ENCODE measurements around the gene OR2T6.
"Not testable (repeated sequence)": the region's sequence is repeated elsewhere in the genome, so short reads cannot be mapped to it uniquely, and the experiment has no call there.

Gene OR2T6

DNA sequence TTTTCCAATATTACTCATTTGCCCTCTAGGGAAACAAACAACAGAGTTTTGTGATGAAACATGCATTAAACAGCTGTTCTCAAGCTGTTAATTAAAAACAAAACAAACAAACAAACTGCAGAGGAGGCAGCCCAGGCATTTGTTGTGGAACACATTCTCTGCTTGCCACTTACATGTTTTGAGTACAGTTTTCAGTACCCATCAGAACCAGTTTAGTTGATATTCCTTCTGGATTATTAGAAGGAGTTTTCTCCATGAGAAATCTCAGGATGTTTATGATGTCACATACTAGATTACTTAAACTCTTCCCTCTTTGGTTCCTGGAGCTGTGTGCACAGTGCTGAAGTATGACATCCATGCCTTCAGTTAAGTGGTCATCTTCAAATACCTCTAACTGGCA lies at the start of gene OR2T6:
Gene OR2T6 (plus strand): TSS at position 301 of the 400 bp plus-strand sequence. CDS start 11,863 bp downstream, outside the sequence.
- DNase-seq = no peak

DNA sequence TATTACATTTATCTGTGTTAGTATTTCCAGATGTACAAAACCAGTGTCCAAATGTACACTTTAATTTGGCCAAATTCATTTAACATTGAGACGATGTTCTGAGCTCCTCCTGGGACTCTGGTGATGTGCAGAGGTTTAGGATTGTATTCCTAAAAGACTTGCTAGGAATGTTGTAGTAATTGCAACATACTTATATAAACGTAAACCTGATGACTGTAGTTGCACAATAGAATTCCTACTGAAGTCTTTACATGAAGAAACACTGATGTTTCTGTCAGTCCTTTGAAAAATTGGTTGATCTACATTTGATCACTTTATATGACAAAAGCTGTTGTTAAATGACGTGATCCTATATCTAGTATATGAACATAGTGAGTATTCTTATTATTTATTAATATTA lies 32.1 kb upstream of the OR2T6 start:
- DNase-seq = no peak

DNA sequence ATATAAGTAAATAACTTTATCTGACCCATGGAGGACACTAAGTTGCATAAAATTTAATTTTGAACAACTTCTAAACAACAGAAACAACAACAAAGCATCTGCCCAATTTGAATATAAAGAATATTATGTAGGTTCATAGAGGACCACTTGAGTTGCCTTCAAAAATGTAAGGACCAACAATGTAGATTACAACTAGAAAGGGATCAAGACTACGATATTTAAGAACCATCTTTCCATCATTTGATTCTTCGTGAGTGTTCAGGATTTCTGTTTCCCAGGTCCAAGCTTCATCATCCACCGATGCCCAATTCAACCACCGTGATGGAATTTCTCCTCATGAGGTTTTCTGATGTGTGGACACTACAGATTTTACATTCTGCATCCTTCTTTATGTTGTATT lies 27.1 kb upstream of the OR2T6 start, which contains the start of gene OR14C36:
Gene OR14C36 (plus strand): TSS at position 301 of the 400 bp plus-strand sequence. CDS start 0 bp downstream, at position 301.
- no peak for DNase-seq

DNA sequence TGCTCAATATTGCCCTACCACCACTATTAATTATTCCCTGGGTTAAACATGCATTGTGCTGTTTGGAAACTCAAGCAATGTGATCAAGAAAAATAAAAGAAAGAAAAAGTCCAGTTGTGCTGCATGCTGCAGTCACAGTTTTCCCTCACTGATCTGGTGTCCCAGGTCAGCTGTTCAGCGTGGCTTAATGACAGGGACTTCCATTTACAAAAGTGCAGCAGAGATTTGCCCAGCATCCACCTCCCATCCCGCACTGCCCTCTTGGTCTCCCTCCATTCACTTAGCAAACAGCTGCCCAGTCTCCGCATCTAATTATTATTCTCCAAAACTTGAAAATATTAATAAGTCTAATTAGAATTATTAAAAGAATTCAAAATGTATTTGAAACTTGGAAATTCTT lies 16.1 kb upstream of the OR2T6 start:
- DNase-seq = no peak

DNA sequence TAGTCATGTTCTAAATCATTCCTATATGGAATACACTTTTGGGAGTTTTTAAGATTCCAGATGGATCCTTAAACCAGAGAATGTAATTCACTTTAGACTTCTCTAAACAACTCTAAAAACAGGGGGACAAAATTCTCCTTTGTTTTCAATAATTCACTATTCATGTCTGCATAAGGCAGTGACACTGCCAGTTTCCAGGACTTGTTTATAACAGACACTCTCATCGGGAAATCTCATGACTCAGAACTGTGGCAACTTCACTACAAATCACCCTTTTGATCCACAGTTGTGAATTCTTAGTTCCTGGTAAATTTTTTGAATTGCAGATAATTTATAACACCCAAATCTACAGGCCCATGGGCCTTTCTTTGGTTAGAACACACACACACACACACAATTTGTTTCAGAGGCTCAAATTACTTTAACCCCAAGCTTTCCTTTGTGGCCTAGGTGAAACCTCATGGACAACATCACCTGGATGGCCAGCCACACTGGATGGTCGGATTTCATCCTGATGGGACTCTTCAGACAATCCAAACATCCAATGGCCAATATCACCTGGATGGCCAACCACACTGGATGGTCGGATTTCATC lies 14.3 kb upstream of the OR2T6 start, which contains the start of gene OR2T4:
Gene OR2T4 (plus strand): TSS at position 545 of the 595 bp plus-strand sequence. CDS start 0 bp downstream, at position 545.
- DNase-seq = no peak

DNA sequence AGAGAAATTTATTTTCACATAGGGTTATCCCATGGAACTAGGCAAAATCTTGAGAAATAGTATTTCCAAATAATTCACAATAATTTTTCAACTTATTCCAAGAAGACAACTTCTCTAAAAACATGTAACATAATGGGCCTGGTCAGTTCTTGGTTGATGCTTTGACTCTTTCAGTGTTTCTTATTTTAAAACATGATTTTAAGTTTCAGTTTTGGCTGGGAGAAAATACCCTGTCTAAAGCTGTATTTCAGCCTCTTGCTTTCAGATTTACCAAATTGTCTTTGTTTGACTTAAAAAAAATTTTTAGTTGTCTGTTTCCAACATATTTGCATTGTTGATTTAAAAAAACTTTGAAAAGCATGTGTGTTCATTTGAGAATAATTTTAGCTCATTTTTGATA lies 8.9 kb upstream of the OR2T6 start:
- no peak for DNase-seq

DNA sequence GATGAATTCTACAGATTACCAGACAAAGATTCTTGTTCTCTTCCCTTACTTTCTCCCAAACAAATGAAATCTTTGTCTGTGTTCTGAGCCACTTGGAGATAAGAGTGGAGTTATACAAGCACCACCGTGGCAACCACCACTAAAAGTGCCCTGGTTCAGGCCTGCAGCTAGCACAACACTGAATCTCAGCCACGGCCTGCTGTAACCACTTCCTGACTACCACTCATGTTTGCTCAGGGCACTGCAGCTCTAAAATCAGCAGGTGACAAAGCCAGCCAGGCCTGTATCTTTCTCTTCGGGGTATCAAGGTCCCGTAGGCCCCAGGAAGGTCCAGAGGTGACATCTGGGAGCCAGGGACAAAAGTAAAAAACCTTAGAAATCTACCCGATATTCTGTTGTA lies 3.2 kb upstream of the OR2T6 start:
- no peak for DNase-seq

DNA sequence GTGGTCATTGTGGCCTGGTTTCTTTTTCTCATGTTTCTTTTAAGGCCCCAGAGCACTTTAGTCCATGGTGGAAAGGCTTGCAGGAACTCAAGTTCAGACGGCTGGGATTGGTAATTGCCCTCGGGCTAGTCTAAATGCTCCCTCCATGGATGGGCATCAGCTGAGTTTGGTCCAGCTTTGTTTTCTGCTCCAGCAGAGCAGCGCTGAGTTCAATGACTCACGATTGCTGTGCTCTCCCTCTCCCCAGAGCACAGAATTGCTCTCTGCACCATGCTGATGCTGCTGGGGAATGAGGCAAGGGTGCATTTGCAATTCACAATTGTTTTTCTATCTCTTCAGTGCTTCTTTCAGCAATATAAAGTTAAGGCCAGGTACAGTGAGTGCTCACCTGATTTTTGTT lies 1.8 kb upstream of the OR2T6 start:
- no peak for DNase-seq

DNA sequence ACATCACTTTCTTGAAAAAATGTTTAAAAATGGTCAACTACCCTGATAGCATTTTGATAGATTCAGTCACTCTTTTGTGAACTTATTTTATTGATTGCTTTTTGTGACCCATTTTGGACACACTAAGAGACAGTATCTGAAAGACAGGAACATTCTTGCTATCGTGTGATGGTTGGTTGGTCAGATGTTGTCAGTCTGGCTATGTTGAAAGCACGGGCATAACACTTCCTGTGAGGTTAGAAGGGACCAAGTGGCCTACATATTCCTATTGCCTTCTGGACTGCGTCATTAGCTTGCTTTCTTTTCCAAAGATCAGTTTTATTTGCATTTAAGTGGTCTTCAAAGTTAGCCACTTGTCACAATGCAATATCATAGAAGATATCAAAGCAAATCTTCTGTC lies 1.4 kb downstream of the OR2T6 start:
- DNase-seq = no peak

DNA sequence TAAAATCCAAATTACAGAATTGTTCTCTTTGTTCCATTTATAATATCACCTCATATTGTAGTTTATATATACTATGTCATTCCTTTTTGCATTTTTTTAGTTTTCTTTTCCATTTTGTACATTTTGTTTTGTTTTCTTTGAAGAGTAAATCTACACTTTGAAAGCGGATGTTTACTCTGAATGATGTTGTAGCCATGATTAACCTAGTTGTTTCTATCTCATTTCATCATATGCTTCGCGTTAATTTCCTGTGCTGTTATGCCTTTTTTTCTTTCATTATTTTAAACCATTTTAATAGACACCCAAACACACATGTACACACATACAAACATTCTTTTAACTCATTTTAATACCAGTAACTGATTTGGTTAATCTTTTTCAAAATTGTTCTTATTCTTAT lies 5.3 kb downstream of the OR2T6 start:
- DNase-seq = no peak

GRCh38 chr1:248388426-248388825 lies 12.9 kb downstream of the OR2T6 start:
- DNase-seq = no peak

GRCh38 chr1:248393050-248393449 lies 17.5 kb downstream of the OR2T6 start:
- DNase-seq = no peak

DNA sequence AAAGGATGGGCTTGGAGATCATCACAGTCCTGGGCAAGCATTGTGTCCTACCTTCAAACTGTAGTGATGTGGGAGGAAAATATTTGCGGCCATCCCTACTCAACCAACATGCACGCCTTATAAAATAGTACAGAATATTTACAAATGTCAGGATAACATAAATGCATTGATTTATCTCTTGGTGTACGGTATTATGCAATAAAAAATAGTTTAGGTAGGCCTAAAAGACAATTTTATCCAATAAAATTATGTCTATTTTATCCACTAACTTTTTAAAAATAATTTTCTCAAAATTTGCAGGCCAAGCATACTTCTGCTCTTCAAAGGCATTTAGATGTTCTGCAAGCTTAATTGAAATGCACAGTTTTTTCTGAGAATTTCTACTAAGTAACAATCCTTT lies 27.2 kb downstream of the OR2T6 start, which contains the start of gene OR2T1:
Gene OR2T1 (plus strand): TSS at position 301 of the 400 bp plus-strand sequence. CDS start 3,100 bp downstream, outside the sequence.
- DNase-seq = no peak

GRCh38 chr1:248404024-248404423 lies 28.5 kb downstream of the OR2T6 start:
- no peak for DNase-seq

DNA sequence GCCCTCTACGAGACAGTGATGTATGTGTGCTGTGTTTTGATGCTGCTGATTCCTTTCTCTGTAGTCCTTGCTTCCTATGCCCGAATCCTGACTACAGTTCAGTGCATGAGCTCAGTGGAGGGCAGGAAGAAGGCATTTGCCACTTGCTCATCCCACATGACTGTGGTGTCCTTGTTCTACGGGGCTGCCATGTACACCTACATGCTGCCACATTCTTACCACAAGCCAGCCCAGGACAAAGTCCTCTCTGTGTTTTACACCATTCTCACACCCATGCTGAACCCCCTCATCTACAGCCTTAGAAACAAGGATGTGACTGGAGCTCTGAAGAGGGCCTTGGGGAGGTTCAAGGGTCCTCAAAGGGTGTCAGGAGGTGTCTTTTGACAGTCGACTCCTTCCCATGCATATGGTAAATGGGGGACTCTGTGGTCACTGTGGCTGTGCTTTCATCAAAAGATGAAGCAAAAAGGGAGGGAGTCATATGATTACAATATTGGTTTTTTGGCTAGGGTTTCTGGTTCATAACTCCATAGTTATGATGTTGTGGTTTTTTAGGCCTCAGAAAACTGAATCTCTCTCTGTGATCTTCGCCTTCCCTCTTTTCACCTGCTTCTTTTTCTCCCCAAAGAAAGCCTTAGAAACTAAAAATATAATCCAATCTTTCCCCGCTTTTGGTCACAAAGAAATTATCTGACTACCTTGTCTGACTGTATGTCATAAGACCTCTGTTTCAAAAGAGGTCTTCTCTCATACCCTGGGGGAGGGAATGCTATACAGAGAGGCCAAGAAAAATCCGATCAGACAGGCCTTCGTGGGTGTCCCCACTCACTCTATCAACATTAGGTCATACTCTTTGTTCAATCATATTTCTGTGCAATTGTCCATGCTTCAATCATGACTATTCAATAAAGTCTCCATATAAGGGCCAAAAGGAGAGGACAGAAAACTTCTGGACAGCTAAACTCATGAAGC lies 31.5 kb downstream of the OR2T6 start:
- no peak for DNase-seq

DNA sequence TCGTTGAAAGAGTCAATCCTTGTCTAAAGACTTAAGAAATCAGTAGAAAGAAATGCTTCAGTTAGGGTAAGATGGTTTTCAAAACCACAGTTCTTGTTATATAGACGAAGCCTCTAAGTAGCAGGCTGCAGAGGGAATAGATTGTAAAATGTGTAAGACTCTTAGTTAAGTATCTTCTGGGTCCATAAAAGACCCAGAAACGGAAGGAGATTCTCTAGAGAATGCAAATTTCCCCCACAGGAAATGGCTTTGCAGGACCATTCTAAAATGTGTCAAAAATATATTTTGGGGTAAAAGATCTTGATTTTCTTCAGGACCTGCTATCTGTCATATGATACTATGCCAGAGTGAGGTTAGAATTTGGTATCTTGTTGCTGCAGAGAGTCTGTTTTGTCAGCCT lies 40.7 kb downstream of the OR2T6 start:
- no peak for DNase-seq

DNA sequence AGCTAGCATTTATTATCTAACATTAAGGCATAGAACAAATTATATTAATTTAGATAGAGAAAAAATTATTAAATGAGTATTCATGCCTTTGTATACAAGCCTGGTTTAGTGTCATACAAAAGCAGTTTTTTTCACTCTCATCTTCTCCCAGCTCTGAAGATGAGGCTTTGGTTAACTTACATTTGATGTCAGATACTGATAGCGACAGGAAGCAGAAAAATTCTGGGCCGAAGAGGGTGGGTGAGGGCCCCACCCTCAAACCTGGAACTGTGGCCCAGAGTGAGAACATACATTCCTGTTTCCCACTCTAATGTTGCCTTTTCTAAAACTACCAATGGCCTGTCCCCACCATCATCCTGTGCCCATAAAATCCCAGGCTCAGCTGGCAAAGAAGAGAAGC lies 42.3 kb downstream of the OR2T6 start:
- no peak for DNase-seq

GRCh38 chr1:248421384-248421783 lies 45.8 kb downstream of the OR2T6 start:
- DNase-seq = no peak

DNA sequence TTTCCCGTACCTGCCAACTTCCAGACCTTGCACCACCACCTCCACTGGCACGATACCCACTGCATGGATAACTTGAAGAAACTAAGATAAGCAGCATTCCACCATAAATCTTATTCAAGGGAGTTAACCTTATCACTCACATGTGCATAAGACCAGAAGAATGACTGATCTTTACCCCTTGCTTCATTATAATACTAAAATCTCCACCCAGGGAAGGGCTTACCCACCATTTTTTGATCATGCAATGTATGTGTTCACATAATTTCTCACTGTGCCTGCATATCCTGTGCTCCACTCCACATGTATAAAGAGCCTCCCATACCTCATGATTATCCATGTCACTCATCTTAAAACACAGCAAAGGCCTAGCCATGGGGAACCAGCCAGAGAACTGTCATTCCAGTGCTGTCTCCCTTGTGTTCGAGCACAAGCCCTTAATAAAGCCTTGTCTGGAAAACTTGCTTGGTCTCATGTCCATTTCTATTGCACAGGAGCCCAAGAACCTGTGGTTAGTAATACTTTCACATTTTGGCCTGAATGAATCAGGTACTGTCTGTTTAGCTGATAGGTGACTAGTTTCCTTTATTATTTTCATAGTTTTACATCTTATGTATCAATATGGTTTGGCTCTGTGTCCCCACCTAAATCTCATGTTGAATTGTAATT lies 52.1 kb downstream of the OR2T6 start:
- DNase-seq = not testable (repeated sequence)

- DNase-seq = not testable (repeated sequence)
These were observed 52.6 kb downstream of the OR2T6 start for GRCh38 chr1:248428192-248428533.

GRCh38 chr1:248431683-248432082 lies 56.1 kb downstream of the OR2T6 start:
- DNase-seq = not testable (repeated sequence)

DNA sequence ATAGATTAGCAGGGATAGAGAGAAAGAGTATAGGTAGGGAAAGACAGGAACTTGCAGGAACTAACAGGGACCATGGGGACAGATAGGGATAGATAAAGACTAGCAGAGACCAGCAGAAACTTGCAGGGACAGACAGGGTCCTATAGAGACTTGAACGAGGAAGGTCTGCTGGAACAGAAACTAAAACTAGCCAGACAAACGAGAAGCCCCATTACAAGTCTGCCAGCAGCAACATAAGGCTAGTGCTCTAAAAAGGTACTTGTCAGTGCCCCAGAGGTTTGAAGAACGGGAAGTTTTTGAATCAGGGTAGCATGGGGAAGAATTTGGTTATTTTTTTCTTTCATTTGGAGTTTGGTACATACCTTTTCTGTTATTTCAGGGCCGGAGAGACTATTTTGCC lies 56.7 kb downstream of the OR2T6 start:
- DNase-seq = not testable (repeated sequence)

DNA sequence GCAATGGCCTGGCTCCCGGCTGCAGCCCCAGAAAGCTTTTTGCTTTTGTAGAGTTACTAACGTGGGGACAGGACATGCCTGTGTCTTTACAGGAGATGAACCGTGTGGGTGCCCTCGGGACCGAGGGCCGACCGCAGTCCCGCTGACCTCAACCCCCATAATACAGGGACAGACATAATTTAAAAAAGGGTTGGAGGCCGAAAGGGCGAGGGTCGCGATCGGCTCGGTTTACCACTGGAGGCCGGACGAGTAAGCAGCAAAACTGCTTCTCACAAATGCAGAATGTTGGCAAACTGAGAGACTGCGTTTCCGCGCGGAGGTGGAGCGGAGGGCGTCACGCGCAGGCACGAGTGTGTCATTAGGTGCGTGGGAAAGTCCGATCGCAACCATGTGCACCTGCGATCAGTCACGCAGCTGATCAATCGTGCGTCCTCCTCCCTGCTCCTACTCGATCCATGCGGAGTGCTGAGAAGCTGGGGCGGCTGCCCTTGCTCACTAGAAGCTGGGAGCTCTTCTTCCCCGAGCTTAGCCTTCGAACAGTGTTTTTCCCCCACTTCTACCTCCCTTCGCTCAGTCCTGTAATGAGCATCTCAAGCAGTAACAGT lies 58.4 kb downstream of the OR2T6 start:
- DNase-seq = not testable (repeated sequence)

Measured in GF-D8 (cell line).